Measurements from ENCODE around the gene ZNF554. TPM values are rescaled to one million over a fixed set of nuclear protein-coding genes. Genes with fewer than 3 reads are reported as not detected.

ZNF554 gene
- total RNA-seq, 1 donor from 2014 or later = 8.6 TPM

DNA sequence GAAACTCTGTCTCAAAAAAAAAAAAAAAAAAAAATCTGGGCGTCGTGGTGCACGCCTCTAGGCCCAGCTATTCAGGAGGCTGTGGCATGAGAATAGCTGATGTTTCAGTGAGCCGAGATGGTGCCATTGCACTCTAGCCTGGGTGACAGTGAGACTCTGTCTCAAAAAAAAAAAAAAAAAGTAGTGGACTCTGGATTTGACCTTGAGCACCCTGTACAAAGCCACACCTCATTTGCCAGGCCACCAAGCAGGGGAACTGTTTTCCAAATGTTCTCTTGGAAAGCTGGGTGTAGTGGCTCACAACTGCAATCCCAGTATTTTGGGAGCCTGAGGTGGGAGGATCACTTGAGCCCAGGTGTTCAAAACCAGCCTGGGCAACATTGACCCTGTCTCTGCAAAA lies 17.8 kb downstream of the ZNF554 start:
- no peak overlapping the region for H3K4me3 Mint-ChIP-seq
- H3K27me3 Mint-ChIP-seq (ENCODE audit: low read depth) = no peaks in the 10 kb centered on the region
- H3K9me3 Mint-ChIP-seq = peaks cover 26% of the 10 kb centered on the region
- no peak for DNase-seq (ENCODE audit: low read depth, low spot score)
- peaks cover 5% of the 10 kb centered on the region for H3K4me1 Mint-ChIP-seq
- no peak overlapping the region for H3K27ac Mint-ChIP-seq (ENCODE audit: unreplicated experiment)
- TF ChIP-seq, protein P1, sequence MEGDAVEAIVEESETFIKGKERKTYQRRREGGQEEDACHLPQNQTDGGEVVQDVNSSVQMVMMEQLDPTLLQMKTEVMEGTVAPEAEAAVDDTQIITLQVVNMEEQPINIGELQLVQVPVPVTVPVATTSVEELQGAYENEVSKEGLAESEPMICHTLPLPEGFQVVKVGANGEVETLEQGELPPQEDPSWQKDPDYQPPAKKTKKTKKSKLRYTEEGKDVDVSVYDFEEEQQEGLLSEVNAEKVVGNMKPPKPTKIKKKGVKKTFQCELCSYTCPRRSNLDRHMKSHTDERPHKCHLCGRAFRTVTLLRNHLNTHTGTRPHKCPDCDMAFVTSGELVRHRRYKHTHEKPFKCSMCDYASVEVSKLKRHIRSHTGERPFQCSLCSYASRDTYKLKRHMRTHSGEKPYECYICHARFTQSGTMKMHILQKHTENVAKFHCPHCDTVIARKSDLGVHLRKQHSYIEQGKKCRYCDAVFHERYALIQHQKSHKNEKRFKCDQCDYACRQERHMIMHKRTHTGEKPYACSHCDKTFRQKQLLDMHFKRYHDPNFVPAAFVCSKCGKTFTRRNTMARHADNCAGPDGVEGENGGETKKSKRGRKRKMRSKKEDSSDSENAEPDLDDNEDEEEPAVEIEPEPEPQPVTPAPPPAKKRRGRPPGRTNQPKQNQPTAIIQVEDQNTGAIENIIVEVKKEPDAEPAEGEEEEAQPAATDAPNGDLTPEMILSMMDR (conservative IDR thresholded peaks at IDR 0.05) = no peak
- H3K36me3 Mint-ChIP-seq (ENCODE audit: low read depth) = peaks cover 54% of the 10 kb centered on the region

DNA sequence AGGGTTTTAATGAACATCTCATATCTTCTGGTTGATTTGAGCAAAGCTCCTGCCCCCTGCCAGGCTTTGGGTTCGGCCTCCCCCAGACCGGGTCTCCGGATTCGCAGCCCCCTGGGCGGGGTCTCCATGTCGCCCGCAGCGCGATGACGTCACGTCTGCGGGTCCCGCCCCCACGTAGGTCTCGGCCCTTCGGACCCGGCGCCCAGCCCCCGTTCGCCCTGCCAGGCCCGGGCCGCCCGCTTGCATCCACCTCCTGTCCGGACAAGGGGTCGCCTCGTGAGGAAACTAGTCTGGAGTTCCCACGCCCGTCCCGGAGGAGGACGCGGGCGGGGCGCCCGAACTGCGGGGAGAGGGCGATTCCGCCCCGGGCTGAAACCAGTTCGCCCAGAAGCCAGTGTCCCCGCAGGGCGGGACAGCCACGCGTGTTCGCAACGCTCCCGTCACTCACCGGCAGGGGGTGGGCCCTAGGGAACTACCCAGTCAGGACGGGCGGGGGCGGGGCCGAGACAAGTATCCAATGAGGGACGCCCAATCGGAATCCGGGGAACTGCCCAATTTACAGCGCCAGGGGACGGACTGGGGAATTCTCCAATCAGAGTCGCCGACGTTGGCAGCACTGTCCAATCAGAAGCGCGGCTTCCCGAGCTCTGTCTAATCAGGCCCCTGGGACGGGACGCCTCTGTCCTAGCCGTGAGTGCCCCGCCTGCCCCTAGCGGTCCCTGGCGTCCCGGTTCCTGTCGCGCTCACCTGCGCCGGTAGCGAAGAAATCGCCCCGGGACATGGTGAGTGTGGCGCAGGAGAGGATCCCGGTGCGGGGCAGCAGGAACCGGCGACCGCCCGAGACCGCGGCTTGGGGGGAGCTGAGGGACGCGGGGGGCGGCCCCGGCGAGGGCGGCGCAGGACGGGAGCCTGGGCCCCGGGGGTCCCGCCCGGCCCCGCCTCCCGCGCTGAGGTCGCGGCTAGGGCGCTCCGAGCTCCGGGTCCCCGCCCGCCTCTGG lies 21.4 kb downstream of the ZNF554 start, which contains the start of gene ZNF555:
ZNF555 (plus strand) TSS at position 682 of the 998 bp plus-strand sequence; CDS start at position 780, 98 bp downstream.
- Mint-ChIP-seq H3K4me3 (peak within 1 kb of the TSS; percentile 99), H3K27me3 (ENCODE audit: low read depth) (no peaks in the 10 kb centered on the region), H3K36me3 (ENCODE audit: low read depth) (peaks cover 34% of the 10 kb centered on the region), H3K4me1 (peaks cover 12% of the 10 kb centered on the region), H3K27ac (ENCODE audit: unreplicated experiment) (peak within 1 kb of the TSS; percentile 27), H3K9me3 (peaks cover 9% of the 10 kb centered on the region)
- TF ChIP-seq, protein P1 (conservative IDR thresholded peaks at IDR 0.05) = peak; percentile 59
- DNase-seq (ENCODE audit: low read depth, low spot score) = peak; percentile 95

DNA sequence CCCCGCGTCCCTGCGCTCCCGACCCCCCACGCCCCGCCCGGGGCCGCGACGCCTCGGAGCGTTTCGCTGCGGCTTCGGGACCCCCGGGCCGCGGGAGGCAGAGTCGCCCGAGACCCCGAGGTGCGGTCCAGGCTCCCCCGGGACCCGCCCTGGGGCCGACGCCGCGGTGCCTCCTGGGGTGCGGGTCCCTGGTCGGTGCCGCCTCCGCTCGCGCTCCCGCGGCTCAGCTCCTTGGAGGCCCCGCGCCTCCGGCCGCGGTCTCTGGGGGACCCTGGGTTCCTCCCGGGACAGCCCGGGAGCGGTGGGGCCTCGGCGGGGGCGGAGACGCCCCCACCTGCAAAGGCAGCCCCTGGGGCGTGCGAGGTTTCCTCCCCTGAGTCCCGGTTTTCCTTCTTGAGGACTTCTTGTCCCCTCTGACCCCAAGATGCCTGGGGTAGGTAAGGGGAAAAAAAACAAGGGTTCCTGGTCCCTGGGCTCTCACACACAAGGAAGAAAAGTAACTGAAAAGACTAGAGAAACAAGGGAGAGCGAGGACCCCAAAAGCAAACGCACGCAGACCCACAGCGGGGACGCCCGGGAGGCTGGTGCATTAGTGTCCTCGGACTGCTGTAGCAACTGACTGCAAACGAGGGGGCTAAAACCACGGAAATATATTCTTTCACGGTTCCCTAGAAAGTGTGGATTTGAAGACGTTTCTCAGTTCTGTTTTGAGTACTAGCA lies 22.3 kb downstream of the ZNF554 start:
- Mint-ChIP-seq H3K27ac (ENCODE audit: unreplicated experiment) (peak overlapping the region; percentile 27), H3K4me1 (peaks cover 12% of the 10 kb centered on the region), H3K4me3 (peak overlapping the region; percentile 89), H3K36me3 (ENCODE audit: low read depth) (peaks cover 34% of the 10 kb centered on the region), H3K9me3 (peaks cover 4% of the 10 kb centered on the region), H3K27me3 (ENCODE audit: low read depth) (no peaks in the 10 kb centered on the region)
- TF ChIP-seq, protein P1 (conservative IDR thresholded peaks at IDR 0.05) = no peak
- DNase-seq (ENCODE audit: low read depth, low spot score) = no peak

DNA sequence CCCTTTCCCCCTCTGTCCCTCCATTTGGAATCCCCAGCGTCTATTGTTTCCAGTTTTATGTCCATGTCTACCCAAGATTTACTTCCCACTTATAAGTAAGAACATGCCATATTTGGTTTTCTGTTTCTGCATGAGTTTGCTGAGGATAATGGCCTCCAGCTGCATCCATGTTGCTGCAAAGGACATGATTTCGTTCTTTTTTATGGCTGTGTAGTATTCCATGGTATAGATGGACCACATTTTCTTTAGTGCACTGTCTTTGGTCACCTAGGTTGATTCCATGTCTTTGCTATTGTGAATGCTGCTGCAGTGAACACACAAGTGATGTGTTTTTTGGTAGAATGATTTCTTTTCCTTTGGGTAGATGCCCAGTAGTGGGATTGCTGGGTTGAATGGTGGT lies 25.4 kb downstream of the ZNF554 start:
- no peaks in the 10 kb centered on the region for H3K27me3 Mint-ChIP-seq (ENCODE audit: low read depth)
- H3K27ac Mint-ChIP-seq (ENCODE audit: unreplicated experiment) = no peak overlapping the region
- peaks cover 12% of the 10 kb centered on the region for H3K4me1 Mint-ChIP-seq
- DNase-seq (ENCODE audit: low read depth, low spot score) = no peak
- TF ChIP-seq, protein P1 (conservative IDR thresholded peaks at IDR 0.05) = no peak
- peaks cover 41% of the 10 kb centered on the region for H3K36me3 Mint-ChIP-seq (ENCODE audit: low read depth)
- H3K4me3 Mint-ChIP-seq = peak overlapping the region; percentile 38
- peaks cover 6% of the 10 kb centered on the region for H3K9me3 Mint-ChIP-seq

DNA sequence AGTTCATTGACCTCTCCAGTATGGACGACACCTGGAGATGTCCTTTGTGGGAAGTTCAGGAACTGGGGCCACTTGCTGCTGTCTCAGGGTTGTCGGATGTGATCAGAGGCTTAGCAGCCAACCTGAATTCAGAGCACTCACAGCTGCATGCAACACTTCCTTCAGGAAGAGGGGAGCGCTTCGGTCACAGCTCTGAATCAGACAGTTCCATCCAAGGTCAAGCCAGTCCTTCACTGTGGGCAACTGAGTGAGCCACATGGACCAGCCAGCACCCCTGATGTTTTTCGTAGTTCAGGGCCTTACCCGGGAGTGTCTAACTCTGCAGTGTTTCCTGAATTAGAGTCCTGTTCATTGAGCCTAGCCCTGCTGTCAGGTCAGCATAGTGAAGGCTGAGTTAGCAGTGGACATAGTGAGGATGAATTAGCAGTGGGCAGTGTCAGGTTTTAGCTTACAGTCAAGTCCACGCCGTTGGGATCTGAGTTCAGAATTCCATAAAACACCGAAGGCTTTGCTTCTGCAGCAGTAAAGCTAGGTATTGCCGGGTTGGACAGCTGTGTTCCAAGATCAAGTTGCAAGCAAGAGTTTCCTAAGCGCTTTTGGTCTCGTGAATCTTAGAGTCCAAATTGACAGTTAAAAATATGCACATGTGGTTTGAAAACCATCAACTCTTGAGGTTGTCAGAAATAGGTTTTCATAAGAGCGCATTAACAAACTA lies 26.7 kb downstream of the ZNF554 start:
- no peaks in the 10 kb centered on the region for H3K27me3 Mint-ChIP-seq (ENCODE audit: low read depth)
- no peak overlapping the region for H3K27ac Mint-ChIP-seq (ENCODE audit: unreplicated experiment)
- TF ChIP-seq, protein P1 (conservative IDR thresholded peaks at IDR 0.05) = no peak
- H3K9me3 Mint-ChIP-seq = peaks cover 14% of the 10 kb centered on the region
- H3K36me3 Mint-ChIP-seq (ENCODE audit: low read depth) = peaks cover 46% of the 10 kb centered on the region
- no peak overlapping the region for H3K4me3 Mint-ChIP-seq
- peaks cover 12% of the 10 kb centered on the region for H3K4me1 Mint-ChIP-seq
- no peak for DNase-seq (ENCODE audit: low read depth, low spot score)
